Measurements from ENCODE around the gene LCP2. TPM values are rescaled to one million over a fixed set of nuclear protein-coding genes. Genes with fewer than 3 reads are reported as not detected.

LCP2 gene
- total and polyA plus RNA-seq, 2 donors (not counting 1 experiment from before 2014, with no cell fraction given): 11.7 to 13.9 TPM

DNA sequence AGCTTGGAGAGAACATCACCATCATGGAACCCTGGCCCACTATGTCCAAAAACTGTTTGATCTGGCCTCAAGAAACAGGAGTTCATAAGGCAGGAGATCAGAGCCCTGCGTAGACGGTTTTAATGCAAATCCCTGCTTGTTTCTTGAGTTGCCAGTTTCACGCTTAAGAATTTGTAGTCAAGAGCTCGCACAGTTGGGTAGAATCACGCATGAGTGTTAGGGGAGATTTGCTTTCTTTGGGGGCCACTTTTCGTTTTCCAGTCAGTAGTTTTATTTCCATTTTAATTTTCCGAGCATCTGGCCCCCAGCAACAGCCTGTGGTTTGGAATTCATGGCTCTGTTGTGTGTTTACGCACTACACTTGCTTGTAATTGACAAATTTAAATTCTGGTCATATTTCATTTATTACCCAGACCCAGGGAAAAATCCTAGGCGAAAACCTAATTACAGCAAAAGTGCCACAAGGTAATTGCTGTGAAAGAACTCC, 71.4 kb downstream of the LCP2 start:
- H3K27ac Mint-ChIP-seq: no peak overlapping the region
- H3K79me2 ChIP-seq (ENCODE audit: control insufficient read depth, insufficient read depth, low read length): no peaks in the 10 kb centered on the region
- DNase-seq: no peak
- peaks cover 1% of the 10 kb centered on the region for H3K4me1 Mint-ChIP-seq
- no peak overlapping the region for H3K4me3 Mint-ChIP-seq
- no peaks in the 10 kb centered on the region for H3K36me3 ChIP-seq (replicated peaks in 1 of 2; ENCODE audit: control extremely low read depth in 1 of 2, control insufficient read depth in 1 of 2, extremely low read depth in 1 of 2, insufficient read depth in 2 of 2, low read length in 1 of 2)
- no peak overlapping the region for H3K9ac ChIP-seq (ENCODE audit: low read length)
- H2AFZ ChIP-seq (ENCODE audit: insufficient read depth, low read depth, low read length, poor library complexity, severe bottlenecking): no peak overlapping the region
- intact Hi-C loops (cut with micrococcal nuclease): loop anchor here (1.0 to 5.0 kb wide), 3 partner anchors 41 to 195 kb away; no protein-coding TSS in a partner anchor
- ChIA-PET POLR2A (no interaction called here), CTCF (interaction anchor here (0.6 to 14.2 kb wide), 28 partner anchors 9 to 1983 kb away, joined by 3 to 189 read pairs (median 5); no protein-coding TSS in a partner anchor)
- H3K4me1 ChIP-seq (ENCODE audit: control insufficient read depth in 2 of 2, insufficient read depth in 2 of 2, low read length in 2 of 2): no peaks in the 10 kb centered on the region
- no peak overlapping the region for H3K4me3 ChIP-seq (ENCODE audit: control extremely low read depth in 1 of 5, extremely low read depth in 1 of 5, insufficient read depth in 1 of 5, low read depth in 2 of 5, low read length in 4 of 5)
- no peak overlapping the region for H3K4me2 ChIP-seq (replicated peaks; ENCODE audit: low read depth, low read length, poor library complexity, severe bottlenecking)
- H3K27me3 ChIP-seq (replicated peaks in 1 of 4; ENCODE audit: control extremely low read depth in 1 of 4, control insufficient read depth in 3 of 4, insufficient read depth in 4 of 4, low read length in 3 of 4): no peaks in the 10 kb centered on the region
- WGBS (ENCODE audit: insufficient coverage): 92% methylated on average over 5 of the region's 9 CpGs
- H3K27me3 Mint-ChIP-seq: peaks cover 10% of the 10 kb centered on the region
- no peak for ATAC-seq (ENCODE audit: low read depth)
- H3K27ac ChIP-seq (ENCODE audit: low read length in 2 of 2): no peak overlapping the region
- H3K9me3 ChIP-seq (ENCODE audit: control extremely low read depth in 1 of 3, control insufficient read depth in 2 of 3, insufficient read depth in 1 of 3, low read length in 2 of 3): no peaks in the 10 kb centered on the region
- no peak for TF ChIP-seq EZH2 (IDR thresholded peaks at IDR 0.05; ENCODE audit: borderline replicate concordance, insufficient read depth, low read depth, low read length, poor library complexity, severe bottlenecking)
- TF ChIP-seq, protein P1, sequence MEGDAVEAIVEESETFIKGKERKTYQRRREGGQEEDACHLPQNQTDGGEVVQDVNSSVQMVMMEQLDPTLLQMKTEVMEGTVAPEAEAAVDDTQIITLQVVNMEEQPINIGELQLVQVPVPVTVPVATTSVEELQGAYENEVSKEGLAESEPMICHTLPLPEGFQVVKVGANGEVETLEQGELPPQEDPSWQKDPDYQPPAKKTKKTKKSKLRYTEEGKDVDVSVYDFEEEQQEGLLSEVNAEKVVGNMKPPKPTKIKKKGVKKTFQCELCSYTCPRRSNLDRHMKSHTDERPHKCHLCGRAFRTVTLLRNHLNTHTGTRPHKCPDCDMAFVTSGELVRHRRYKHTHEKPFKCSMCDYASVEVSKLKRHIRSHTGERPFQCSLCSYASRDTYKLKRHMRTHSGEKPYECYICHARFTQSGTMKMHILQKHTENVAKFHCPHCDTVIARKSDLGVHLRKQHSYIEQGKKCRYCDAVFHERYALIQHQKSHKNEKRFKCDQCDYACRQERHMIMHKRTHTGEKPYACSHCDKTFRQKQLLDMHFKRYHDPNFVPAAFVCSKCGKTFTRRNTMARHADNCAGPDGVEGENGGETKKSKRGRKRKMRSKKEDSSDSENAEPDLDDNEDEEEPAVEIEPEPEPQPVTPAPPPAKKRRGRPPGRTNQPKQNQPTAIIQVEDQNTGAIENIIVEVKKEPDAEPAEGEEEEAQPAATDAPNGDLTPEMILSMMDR (IDR thresholded peaks at IDR 0.05): peak; percentile 39
- H4K20me1 ChIP-seq (ENCODE audit: control insufficient read depth, insufficient read depth, low read length, poor library complexity, severe bottlenecking): no peaks in the 10 kb centered on the region
- H3K9me3 Mint-ChIP-seq (ENCODE audit: insufficient read depth): no peaks in the 10 kb centered on the region

- Histone ChIP-seq H3K36me3 (replicated peaks in 1 of 2; ENCODE audit: control extremely low read depth in 1 of 2, control insufficient read depth in 1 of 2, extremely low read depth in 1 of 2, insufficient read depth in 2 of 2, low read length in 1 of 2) (no peaks in the 10 kb centered on the region), H3K27ac (ENCODE audit: low read length in 2 of 2) (no peak overlapping the region), H3K9ac (ENCODE audit: low read length) (no peak overlapping the region), H3K79me2 (ENCODE audit: control insufficient read depth, insufficient read depth, low read length) (no peaks in the 10 kb centered on the region), H4K20me1 (ENCODE audit: control insufficient read depth, insufficient read depth, low read length, poor library complexity, severe bottlenecking) (no peaks in the 10 kb centered on the region), H3K9me3 (ENCODE audit: control extremely low read depth in 1 of 3, control insufficient read depth in 2 of 3, insufficient read depth in 1 of 3, low read length in 2 of 3) (no peaks in the 10 kb centered on the region), H3K4me2 (replicated peaks; ENCODE audit: low read depth, low read length, poor library complexity, severe bottlenecking) (no peak overlapping the region), H3K27me3 (replicated peaks in 1 of 4; ENCODE audit: control extremely low read depth in 1 of 4, control insufficient read depth in 3 of 4, insufficient read depth in 4 of 4, low read length in 3 of 4) (no peaks in the 10 kb centered on the region), H3K4me1 (ENCODE audit: control insufficient read depth in 2 of 2, insufficient read depth in 2 of 2, low read length in 2 of 2) (no peaks in the 10 kb centered on the region), H2AFZ (ENCODE audit: insufficient read depth, low read depth, low read length, poor library complexity, severe bottlenecking) (no peak overlapping the region), H3K4me3 (ENCODE audit: control extremely low read depth in 1 of 5, extremely low read depth in 1 of 5, insufficient read depth in 1 of 5, low read depth in 2 of 5, low read length in 4 of 5) (no peak overlapping the region)
- Mint-ChIP-seq H3K4me3 (no peak overlapping the region), H3K27me3 (peaks cover 10% of the 10 kb centered on the region), H3K9me3 (ENCODE audit: insufficient read depth) (no peaks in the 10 kb centered on the region), H3K4me1 (peaks cover 1% of the 10 kb centered on the region), H3K27ac (no peak overlapping the region)
- WGBS (ENCODE audit: insufficient coverage): 35% methylated on average over 5 of the region's 7 CpGs
- POLR2A ChIA-PET: no interaction called here
- ATAC-seq (ENCODE audit: low read depth) (no peak), DNase-seq (peak; percentile 69)
- intact Hi-C loops (cut with micrococcal nuclease): loop anchor here (1.0 to 5.0 kb wide), 3 partner anchors 42 to 196 kb away; no protein-coding TSS in a partner anchor
- CTCF ChIA-PET: interaction anchor here (0.6 to 14.2 kb wide), 30 partner anchors 8 to 1982 kb away, joined by 3 to 189 read pairs (median 4); no protein-coding TSS in a partner anchor
- TF ChIP-seq EZH2 (IDR thresholded peaks at IDR 0.05; ENCODE audit: borderline replicate concordance, insufficient read depth, low read depth, low read length, poor library complexity, severe bottlenecking): no peak
- TF ChIP-seq, protein P1 (IDR thresholded peaks at IDR 0.05): peak; percentile 81
These were observed 72.0 kb downstream of the LCP2 start for GRCh38 chr5:170225326-170226128.

Measured in B cell (primary cell).